ENCODE data around the gene RFTN1. TPM values are rescaled to one million over a fixed set of nuclear protein-coding genes. Genes with fewer than 3 reads are reported as not detected.

RFTN1 gene
- total and polyA plus RNA-seq, 2 experiments from 2014 or later: 3.3 to 7.2 TPM

- no peaks in the 10 kb centered on the region for H3K9me3 Mint-ChIP-seq
- H3F3A ChIP-seq (replicated peaks; ENCODE audit: low read depth): no peaks in the 10 kb centered on the region
- no peak overlapping the region for H3K4me2 ChIP-seq
- no peak overlapping the region for H3K4me3 ChIP-seq
- no peak for TF ChIP-seq NANOG (IDR thresholded peaks at IDR 0.05; ENCODE audit: borderline replicate concordance)
- TF ChIP-seq CTCF (conservative IDR thresholded peaks at IDR 0.05; ENCODE audit: low read depth in 2 of 2): no peak
- TF ChIP-seq EZH2 (IDR thresholded peaks at IDR 0.05; ENCODE audit: low read depth, unreplicated experiment): no peak
- H3K4me1 ChIP-seq (ENCODE audit: insufficient read depth): peaks cover 14% of the 10 kb centered on the region
- no peak for DNase-seq (ENCODE audit: low spot score)
- H3K36me3 ChIP-seq (ENCODE audit: insufficient read depth): no peaks in the 10 kb centered on the region
- no peak overlapping the region for H3K4me3 Mint-ChIP-seq
- no peak for ATAC-seq
- H3K27ac Mint-ChIP-seq: no peak overlapping the region
- peaks cover 10% of the 10 kb centered on the region for H3K4me1 Mint-ChIP-seq
- no peaks in the 10 kb centered on the region for H3K36me3 Mint-ChIP-seq (ENCODE audit: low read depth)
- no peaks in the 10 kb centered on the region for H3K9me2 ChIP-seq (ENCODE audit: insufficient read depth)
- no peaks in the 10 kb centered on the region for H3K27me3 ChIP-seq (ENCODE audit: insufficient read depth)
- H2AFZ ChIP-seq: no peak overlapping the region
- H3K79me2 ChIP-seq (replicated peaks; ENCODE audit: insufficient read depth): no peaks in the 10 kb centered on the region
- no peaks in the 10 kb centered on the region for H4K20me1 ChIP-seq (replicated peaks; ENCODE audit: insufficient read depth)
- no peak overlapping the region for H3K27ac ChIP-seq (ENCODE audit: low read depth)
- peaks cover 1% of the 10 kb centered on the region for H3K27me3 Mint-ChIP-seq (ENCODE audit: insufficient read depth, low read depth, poor library complexity)
Measured at GRCh38 chr3:16460273-16460672, 53.2 kb downstream of the RFTN1 start.

DNA sequence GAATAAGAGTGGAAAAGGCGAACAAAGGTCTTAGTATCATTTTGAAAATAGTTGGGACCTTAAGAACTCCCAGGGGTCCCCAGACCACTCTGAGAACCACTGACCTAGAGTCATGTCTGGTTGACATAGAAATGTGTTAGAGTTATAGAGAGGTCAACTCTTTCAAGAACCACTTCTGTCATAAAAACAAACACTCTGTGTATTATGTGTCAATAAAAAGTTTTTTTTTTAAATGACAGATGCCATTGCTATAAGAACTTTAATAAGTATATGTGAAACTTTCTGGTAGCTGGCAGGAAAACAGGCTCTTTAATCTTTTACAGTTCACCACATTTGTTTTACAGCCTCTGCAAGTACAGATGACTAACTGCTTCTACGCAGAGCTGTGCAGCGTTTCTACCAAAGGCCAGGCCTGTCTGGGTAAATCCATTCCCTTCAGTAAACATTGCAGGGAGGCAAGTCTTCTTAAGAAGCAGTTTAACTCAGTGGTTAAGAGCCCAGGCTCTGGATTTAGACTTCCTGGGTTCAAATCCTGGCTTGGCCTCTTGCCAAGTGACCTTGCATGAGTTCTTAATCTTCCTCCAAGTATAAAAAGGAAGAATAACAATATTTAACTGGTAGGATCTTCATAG is 56.6 kb downstream of the RFTN1 start:
- H3K4me3 Mint-ChIP-seq: no peak overlapping the region
- peak overlapping the region; percentile 1; the same call in 1 of the 2 replicates for H3K4me2 ChIP-seq
- H3K27me3 ChIP-seq (ENCODE audit: insufficient read depth): no peaks in the 10 kb centered on the region
- no peak for ATAC-seq
- no peaks in the 10 kb centered on the region for H4K20me1 ChIP-seq (replicated peaks; ENCODE audit: insufficient read depth)
- no peaks in the 10 kb centered on the region for H3K36me3 Mint-ChIP-seq (ENCODE audit: low read depth)
- no peaks in the 10 kb centered on the region for H3K27me3 Mint-ChIP-seq (ENCODE audit: insufficient read depth, low read depth, poor library complexity)
- peaks cover 29% of the 10 kb centered on the region for H3K4me1 ChIP-seq (ENCODE audit: insufficient read depth)
- H3F3A ChIP-seq (replicated peaks; ENCODE audit: low read depth): no peaks in the 10 kb centered on the region
- H3K4me3 ChIP-seq: no peak overlapping the region
- no peaks in the 10 kb centered on the region for H3K9me3 Mint-ChIP-seq
- no peak overlapping the region for H3K27ac Mint-ChIP-seq
- no peaks in the 10 kb centered on the region for H3K79me2 ChIP-seq (replicated peaks; ENCODE audit: insufficient read depth)
- H3K27ac ChIP-seq (ENCODE audit: low read depth): no peak overlapping the region
- peaks cover 25% of the 10 kb centered on the region for H3K4me1 Mint-ChIP-seq
- no peaks in the 10 kb centered on the region for H3K36me3 ChIP-seq (ENCODE audit: insufficient read depth)
- H3K9me2 ChIP-seq (ENCODE audit: insufficient read depth): no peaks in the 10 kb centered on the region
- no peak overlapping the region for H2AFZ ChIP-seq
- DNase-seq (ENCODE audit: low spot score): no peak
- TF ChIP-seq CREB1 (CRISPR knock-in tag; IDR thresholded peaks at IDR 0.05; ENCODE audit: low read depth): no peak
- no peak for TF ChIP-seq ETS1 (IDR thresholded peaks at IDR 0.05)
- no peak for TF ChIP-seq CTCF (conservative IDR thresholded peaks at IDR 0.05; ENCODE audit: low read depth in 2 of 2)
- no peak for TF ChIP-seq EZH2phosphoT487 (IDR thresholded peaks at IDR 0.05; ENCODE audit: unreplicated experiment)
- TF ChIP-seq, protein P1, sequence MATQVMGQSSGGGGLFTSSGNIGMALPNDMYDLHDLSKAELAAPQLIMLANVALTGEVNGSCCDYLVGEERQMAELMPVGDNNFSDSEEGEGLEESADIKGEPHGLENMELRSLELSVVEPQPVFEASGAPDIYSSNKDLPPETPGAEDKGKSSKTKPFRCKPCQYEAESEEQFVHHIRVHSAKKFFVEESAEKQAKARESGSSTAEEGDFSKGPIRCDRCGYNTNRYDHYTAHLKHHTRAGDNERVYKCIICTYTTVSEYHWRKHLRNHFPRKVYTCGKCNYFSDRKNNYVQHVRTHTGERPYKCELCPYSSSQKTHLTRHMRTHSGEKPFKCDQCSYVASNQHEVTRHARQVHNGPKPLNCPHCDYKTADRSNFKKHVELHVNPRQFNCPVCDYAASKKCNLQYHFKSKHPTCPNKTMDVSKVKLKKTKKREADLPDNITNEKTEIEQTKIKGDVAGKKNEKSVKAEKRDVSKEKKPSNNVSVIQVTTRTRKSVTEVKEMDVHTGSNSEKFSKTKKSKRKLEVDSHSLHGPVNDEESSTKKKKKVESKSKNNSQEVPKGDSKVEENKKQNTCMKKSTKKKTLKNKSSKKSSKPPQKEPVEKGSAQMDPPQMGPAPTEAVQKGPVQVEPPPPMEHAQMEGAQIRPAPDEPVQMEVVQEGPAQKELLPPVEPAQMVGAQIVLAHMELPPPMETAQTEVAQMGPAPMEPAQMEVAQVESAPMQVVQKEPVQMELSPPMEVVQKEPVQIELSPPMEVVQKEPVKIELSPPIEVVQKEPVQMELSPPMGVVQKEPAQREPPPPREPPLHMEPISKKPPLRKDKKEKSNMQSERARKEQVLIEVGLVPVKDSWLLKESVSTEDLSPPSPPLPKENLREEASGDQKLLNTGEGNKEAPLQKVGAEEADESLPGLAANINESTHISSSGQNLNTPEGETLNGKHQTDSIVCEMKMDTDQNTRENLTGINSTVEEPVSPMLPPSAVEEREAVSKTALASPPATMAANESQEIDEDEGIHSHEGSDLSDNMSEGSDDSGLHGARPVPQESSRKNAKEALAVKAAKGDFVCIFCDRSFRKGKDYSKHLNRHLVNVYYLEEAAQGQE (IDR thresholded peaks at IDR 0.05; ENCODE audit: unreplicated experiment): no peak
- no peak for TF ChIP-seq ZNF114 (CRISPR knock-in tag; IDR thresholded peaks at IDR 0.05)

Data from GM23338 (cell line).